NCI-H2171 (cell line): ENCODE results near the gene SLC15A1.
"Not testable (repeated sequence)": the region's sequence is repeated elsewhere in the genome, so short reads cannot be mapped to it uniquely, and the experiment has no call there.

Source experiments
- DNase-seq: peaks from one replicate; lab custom pipeline; 2025; lab: John Stamatoyannopoulos, UW

The SLC15A1 gene

GRCh38 chr13:98781470-98781869 is 29.0 kb upstream of the SLC15A1 start:
- DNase-seq, result no peak

- DNase-seq, result no peak
These were observed 28.6 kb upstream of the SLC15A1 start for GRCh38 chr13:98781045-98781444.

GRCh38 chr13:98780451-98780850 is 28.0 kb upstream of the SLC15A1 start:
- no peak for DNase-seq

- DNase-seq, result no peak
These were observed 27.2 kb upstream of the SLC15A1 start for GRCh38 chr13:98779695-98780094.

- no peak for DNase-seq
These were observed 26.3 kb upstream of the SLC15A1 start for GRCh38 chr13:98778749-98779148.

GRCh38 chr13:98776644-98777043 is 24.2 kb upstream of the SLC15A1 start:
- DNase-seq, result no peak

GRCh38 chr13:98775844-98776598 is 23.5 kb upstream of the SLC15A1 start:
- no peak for DNase-seq

GRCh38 chr13:98775386-98775785 is 22.9 kb upstream of the SLC15A1 start:
- DNase-seq, result no peak

- DNase-seq, result no peak
These were observed 22.3 kb upstream of the SLC15A1 start for GRCh38 chr13:98774776-98775175.

- no peak for DNase-seq
These were observed 21.4 kb upstream of the SLC15A1 start for GRCh38 chr13:98773921-98774320.

GRCh38 chr13:98772794-98773452 is 20.5 kb upstream of the SLC15A1 start:
- no peak for DNase-seq

- DNase-seq, result no peak
These were observed 19.6 kb upstream of the SLC15A1 start for GRCh38 chr13:98771838-98772611.

- no peak for DNase-seq
These were observed 17.3 kb upstream of the SLC15A1 start for GRCh38 chr13:98769736-98770135.

- DNase-seq, result no peak
These were observed 16.1 kb upstream of the SLC15A1 start for GRCh38 chr13:98768522-98768921.

- DNase-seq, result no peak
These were observed 14.2 kb upstream of the SLC15A1 start for GRCh38 chr13:98766697-98767096.

- DNase-seq, result no peak
These were observed 13.6 kb upstream of the SLC15A1 start for GRCh38 chr13:98765996-98766519.

- no peak for DNase-seq
These were observed 9.6 kb upstream of the SLC15A1 start for GRCh38 chr13:98761986-98762616.

GRCh38 chr13:98761126-98761985 is 8.9 kb upstream of the SLC15A1 start:
- no peak for DNase-seq

- DNase-seq, result no peak
These were observed 3.3 kb upstream of the SLC15A1 start for GRCh38 chr13:98755729-98756128.

- no peak for DNase-seq
These were observed 2.6 kb upstream of the SLC15A1 start for GRCh38 chr13:98755116-98755515.

- DNase-seq, result not testable (repeated sequence)
These were observed 2.0 kb upstream of the SLC15A1 start for GRCh38 chr13:98754468-98754867.
